UCSD-AML1 (cell line): ENCODE measurements around the gene NAE1.
"Not testable (repeated sequence)": the region's sequence is repeated elsewhere in the genome, so short reads cannot be mapped to it uniquely, and the experiment has no call there.

Source experiments
- DNase-seq: peaks from one replicate; lab custom pipeline; 2025; ENCODE audit not compliant: unreplicated experiment; lab: John Stamatoyannopoulos, UW

NAE1 gene

DNA sequence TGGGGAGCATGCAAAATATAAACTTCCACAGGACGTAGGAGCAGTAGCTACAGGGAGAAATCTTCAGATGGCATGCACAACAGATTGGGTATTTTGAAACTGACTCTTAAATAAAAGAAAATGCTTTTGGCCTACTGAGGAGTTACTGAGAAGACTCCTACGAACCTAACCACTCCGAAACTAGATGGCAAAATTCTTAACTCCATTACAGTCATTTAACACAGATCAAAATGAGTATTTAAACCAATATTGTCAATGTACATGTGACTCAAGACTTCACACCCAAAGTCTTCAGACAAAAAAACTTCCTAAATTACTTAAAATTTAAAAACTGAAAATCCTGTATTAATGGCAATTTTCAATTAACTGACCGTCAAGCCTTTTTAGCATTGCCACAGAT is 21.0 kb downstream of the NAE1 start:
- no peak for DNase-seq

DNA sequence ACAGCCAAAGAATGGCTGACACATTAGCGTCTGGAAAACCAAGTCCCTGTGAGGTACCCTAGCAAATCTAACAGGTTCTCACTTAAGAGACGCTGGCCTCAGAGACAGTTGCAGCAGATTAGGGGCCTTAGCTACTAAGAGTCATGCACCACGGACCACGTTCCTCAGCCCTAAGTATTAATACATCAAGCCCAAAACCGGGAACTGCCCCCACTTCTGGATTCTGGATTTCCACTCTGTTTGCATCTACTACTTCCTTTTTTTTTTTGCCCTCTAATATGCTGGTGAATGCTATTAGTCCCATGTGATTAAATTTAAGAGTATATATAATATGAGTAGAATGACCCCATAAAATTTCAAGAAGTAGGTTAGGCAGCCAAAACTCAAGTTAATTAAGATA is 28.6 kb downstream of the NAE1 start:
- no peak for DNase-seq

DNA sequence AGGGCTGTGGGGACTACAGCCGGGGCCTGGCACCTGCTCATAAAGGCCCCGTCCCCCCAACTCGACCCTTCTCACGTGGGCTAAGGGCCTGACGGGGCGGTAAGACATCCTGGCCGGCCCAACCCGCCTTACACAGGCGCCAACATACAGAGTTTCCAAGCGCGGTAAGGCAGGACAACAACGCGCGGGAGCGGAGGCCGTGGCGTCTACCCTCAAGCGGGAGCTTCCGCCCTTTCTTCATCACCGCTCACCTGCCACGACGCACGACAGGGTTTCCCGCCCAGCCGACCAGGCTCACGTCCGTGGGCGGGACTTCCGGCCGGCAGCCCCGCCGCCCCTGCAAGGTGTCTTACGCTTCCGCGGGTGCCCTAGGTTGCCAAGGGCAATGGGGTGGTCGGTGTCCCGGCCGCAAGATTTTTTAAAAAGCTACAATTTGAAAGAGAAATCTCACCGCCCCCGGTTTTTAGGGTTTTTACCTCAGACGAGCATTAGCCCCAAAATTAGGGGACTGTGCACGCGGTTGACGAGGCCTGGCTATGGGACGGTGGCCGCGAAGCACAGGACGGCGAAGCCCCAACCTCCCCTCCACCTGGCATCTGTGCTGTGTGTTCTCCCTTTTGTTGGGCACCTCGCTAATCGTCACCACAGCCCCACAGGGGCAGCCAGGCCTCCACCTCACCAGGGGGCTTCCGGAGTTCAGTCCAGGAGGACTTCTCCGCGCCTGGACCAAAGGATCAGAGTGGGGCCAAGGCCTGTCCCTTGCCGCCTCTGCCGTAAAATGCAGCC is 29.3 kb downstream of the NAE1 start, which contains the start of gene TERB1:
Gene TERB1, minus strand, starts transcription at position 265 of the 786 bp plus-strand sequence. CDS start 4,786 bp downstream, outside the sequence.
- DNase-seq = no peak

DNA sequence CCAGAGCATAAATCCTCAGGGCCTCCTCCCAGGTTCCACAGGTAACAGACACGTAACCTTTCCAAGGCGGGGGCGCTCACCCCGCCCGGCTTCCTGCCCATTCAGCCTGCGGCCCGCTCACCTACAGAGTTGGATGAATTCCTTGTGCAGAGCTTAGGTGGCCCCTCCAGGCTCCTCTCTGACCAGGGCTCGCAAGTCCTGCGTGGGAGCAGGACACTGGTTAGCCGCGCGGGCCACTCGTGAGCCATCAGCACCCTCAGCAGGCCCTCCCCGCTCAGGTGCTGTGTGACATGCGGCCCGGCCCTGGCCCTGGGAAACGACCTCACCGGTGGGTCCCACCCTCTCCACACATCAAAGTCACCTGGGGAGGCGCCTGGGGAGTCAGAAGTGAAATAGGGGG is 29.9 kb downstream of the NAE1 start:
- no peak for DNase-seq

DNA sequence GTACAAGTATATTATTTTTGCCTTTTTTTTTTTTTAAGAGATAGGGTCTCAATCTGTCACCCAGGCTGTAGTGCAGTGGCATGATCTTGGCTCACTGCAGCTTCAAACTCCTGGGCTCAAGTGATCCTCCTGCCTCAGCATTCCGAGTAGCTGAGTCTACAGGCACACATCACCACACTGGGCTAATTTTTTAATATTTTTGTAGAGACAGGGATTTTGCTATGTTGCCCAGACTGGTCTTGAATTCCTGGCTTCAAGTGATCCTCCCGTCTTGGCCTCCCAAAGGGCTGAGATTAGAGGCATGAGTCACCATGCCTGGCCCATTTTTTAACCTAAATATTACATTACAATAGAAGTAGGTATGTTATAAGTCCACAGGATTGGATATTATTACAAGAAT is 32.6 kb downstream of the NAE1 start:
- DNase-seq = no peak

DNA sequence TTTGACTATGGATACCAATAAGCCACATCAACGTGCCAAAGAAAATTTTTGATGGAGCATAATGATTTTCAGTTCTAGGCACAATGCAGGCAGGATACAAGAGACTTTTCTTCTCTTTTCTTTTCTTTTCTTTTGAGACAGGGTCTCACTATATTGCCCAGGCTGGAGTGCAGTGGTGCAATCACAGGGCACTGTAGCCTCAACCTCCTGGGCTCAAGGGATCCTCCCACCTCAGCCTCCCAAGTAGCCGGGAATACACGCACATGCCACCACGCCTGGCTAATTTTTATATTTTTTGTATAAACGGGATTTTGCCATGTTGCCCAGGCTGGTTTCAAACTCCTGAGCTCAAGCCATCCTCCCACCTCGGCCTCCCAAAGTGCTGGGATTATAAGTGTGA is 36.8 kb downstream of the NAE1 start:
- not testable (repeated sequence) for DNase-seq

- no peak for DNase-seq
Observed at GRCh38 chr16:66790130-66790733, 40.5 kb downstream of the NAE1 start.

DNA sequence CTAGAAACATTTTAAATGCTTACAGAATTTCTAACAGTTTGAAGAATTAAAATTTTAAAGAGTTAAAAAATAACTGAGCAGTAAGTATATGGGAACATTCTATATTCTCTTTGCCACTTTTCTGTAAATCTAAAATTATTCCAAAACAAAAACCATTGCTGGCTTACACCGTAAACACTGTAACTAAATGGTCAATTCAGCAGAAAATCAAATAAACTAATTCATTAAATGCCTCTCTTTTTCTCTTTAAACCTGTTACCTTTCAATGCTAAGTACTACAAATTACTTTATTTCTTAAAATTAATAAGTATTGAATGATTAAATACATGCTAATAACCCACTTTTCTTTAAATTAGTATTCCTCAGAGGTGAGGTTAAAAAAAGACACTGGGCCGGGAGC is 43.3 kb downstream of the NAE1 start:
- no peak for DNase-seq

GRCh38 chr16:66786551-66786950 is 44.2 kb downstream of the NAE1 start:
- no peak for DNase-seq

- DNase-seq = no peak
Observed at GRCh38 chr16:66776457-66776856, 54.3 kb downstream of the NAE1 start.

- DNase-seq = no peak
Observed at GRCh38 chr16:66774981-66775380, 55.8 kb downstream of the NAE1 start.

DNA sequence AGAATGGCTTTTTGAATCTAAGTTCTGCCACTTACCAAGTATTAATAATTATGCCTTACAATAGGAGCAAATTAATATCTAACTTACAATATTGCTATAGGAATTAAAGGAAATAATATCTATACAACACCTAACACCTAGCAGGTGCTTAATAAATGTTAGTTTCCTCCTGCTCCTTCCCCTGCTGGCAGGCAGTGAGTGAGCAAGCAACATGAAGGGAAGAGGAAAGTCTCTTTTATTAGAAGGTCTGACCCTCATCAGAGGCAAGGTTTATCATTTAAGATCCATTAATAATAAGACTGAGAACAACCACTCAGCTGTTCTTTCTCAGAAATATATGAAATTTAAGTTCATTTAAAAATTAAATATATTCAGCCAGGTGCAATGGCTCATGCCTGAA is 72.7 kb downstream of the NAE1 start:
- DNase-seq = no peak

- no peak for DNase-seq
Observed at GRCh38 chr16:66754819-66755218, 76.0 kb downstream of the NAE1 start.

GRCh38 chr16:66754211-66754610 is 76.6 kb downstream of the NAE1 start:
- DNase-seq = no peak

- no peak for DNase-seq
Observed at GRCh38 chr16:66752958-66753357, 77.8 kb downstream of the NAE1 start.
